Osteoblast (primary cell): ENCODE measurements around the gene UBASH3A. TPM values are rescaled to one million over a fixed set of nuclear protein-coding genes. Genes with fewer than 3 reads are reported as not detected.

Source experiments
- DNase-seq: peaks from one replicate; pipeline ENCODE4 v3.0.0; 2011; ENCODE audit warnings: low spot score, mixed read lengths; ENCODE audit not compliant: insufficient read length; ENCODE audit errors: missing footprints
- H2AFZ ChIP-seq: 2 replicates; pipeline ENCODE4 v1.6.0; 2011; ENCODE audit warnings: mild to moderate bottlenecking, low read length
- H3K27ac ChIP-seq: 2 replicates; pipeline ENCODE4 v1.5.1; 2011; ENCODE audit warnings: mild to moderate bottlenecking, low read depth, low read length, moderate library complexity
- H3K27me3 ChIP-seq: 2 replicates; pipeline ENCODE4 v1.6.0; 2012; ENCODE audit warnings: mild to moderate bottlenecking, control low read depth, inconsistent platforms, low read length, moderate library complexity; ENCODE audit not compliant: insufficient read depth
- H3K36me3 ChIP-seq: 2 replicates; pipeline ENCODE4 v1.5.1; 2011; ENCODE audit warnings: mild to moderate bottlenecking, low read length, control low read depth, moderate library complexity; ENCODE audit not compliant: insufficient read depth
- H3K4me1 ChIP-seq: 2 replicates; pipeline ENCODE4 v1.5.1; 2011; ENCODE audit warnings: mild to moderate bottlenecking, low read length, control low read depth, moderate library complexity; ENCODE audit not compliant: insufficient read depth
- H3K4me2 ChIP-seq: 2 replicates; pipeline ENCODE4 v1.6.0; 2011; ENCODE audit warnings: mild to moderate bottlenecking, low read length; ENCODE audit not compliant: insufficient read depth
- H3K4me3 ChIP-seq: fragments of 200-600 bp; sonication (generic); 3 replicates; pipeline ENCODE4 v1.5.1; 2012; ENCODE audit warnings: mild to moderate bottlenecking, low read length, inconsistent platforms; ENCODE audit not compliant: insufficient read depth
- H3K79me2 ChIP-seq: 2 replicates; pipeline ENCODE4 v1.6.0; 2012; ENCODE audit warnings: mild to moderate bottlenecking, low read length, control low read depth, inconsistent platforms; ENCODE audit not compliant: insufficient read depth
- H3K9me3 ChIP-seq: 2 replicates; pipeline ENCODE4 v1.5.1; 2011; ENCODE audit warnings: low read depth, low read length, control low read depth
- H4K20me1 ChIP-seq: 2 replicates; pipeline ENCODE4 v1.6.0; 2012; ENCODE audit warnings: mild to moderate bottlenecking, low read length, control low read depth; ENCODE audit not compliant: insufficient read depth
- CTCF ChIP-seq: IDR thresholded peaks from 2 replicates; pipeline ENCODE4 v1.5.1; 2011; ENCODE audit warnings: mild to moderate bottlenecking, low read depth, low read length, moderate library complexity; ENCODE audit errors: extremely low read depth
- total RNA-seq: library from RNA; depleted of rRNA; stranded (reverse); fragments of >200 nt; gene quantifications from 2 replicates; pipeline ENCODE4 v1.2.3, GENCODE V29; 2012

Gene UBASH3A
- total RNA-seq, 1 donor: not detected

GRCh38 chr21:42417533-42417932 is 13.8 kb downstream of the UBASH3A start:
- Histone ChIP-seq H3K36me3 (no peaks in the 10 kb centered on the region), H3K9me3 (no peaks in the 10 kb centered on the region), H3K4me1 (no peaks in the 10 kb centered on the region), H3K27me3 (peaks cover 6% of the 10 kb centered on the region), H3K4me2 (no peak overlapping the region), H3K4me3 (no peak overlapping the region), H3K79me2 (no peaks in the 10 kb centered on the region), H2AFZ (no peak overlapping the region), H3K27ac (no peak overlapping the region), H4K20me1 (no peaks in the 10 kb centered on the region)
- TF ChIP-seq CTCF: no peak
- DNase-seq: no peak

GRCh38 chr21:42418886-42419285 is 15.2 kb downstream of the UBASH3A start:
- Histone ChIP-seq H2AFZ (no peak overlapping the region), H3K4me2 (no peak overlapping the region), H3K27ac (no peak overlapping the region), H3K36me3 (no peaks in the 10 kb centered on the region), H3K9me3 (no peaks in the 10 kb centered on the region), H4K20me1 (no peaks in the 10 kb centered on the region), H3K27me3 (peaks cover 6% of the 10 kb centered on the region), H3K4me3 (no peak overlapping the region), H3K4me1 (no peaks in the 10 kb centered on the region), H3K79me2 (no peaks in the 10 kb centered on the region)
- DNase-seq: no peak
- no peak for TF ChIP-seq CTCF

GRCh38 chr21:42419845-42420244 is 16.1 kb downstream of the UBASH3A start:
- H3K4me2 ChIP-seq: no peak overlapping the region
- H4K20me1 ChIP-seq: no peaks in the 10 kb centered on the region
- no peaks in the 10 kb centered on the region for H3K36me3 ChIP-seq
- H2AFZ ChIP-seq: no peak overlapping the region
- no peak for DNase-seq
- H3K27me3 ChIP-seq: peaks cover 7% of the 10 kb centered on the region
- no peaks in the 10 kb centered on the region for H3K79me2 ChIP-seq
- H3K4me1 ChIP-seq: no peaks in the 10 kb centered on the region
- TF ChIP-seq CTCF: no peak
- H3K9me3 ChIP-seq: no peaks in the 10 kb centered on the region
- H3K27ac ChIP-seq: no peak overlapping the region
- H3K4me3 ChIP-seq: no peak overlapping the region

- Histone ChIP-seq H3K4me3 (no peak overlapping the region), H3K4me1 (no peaks in the 10 kb centered on the region)
Observed at GRCh38 chr21:42421018-42421793, 17.5 kb downstream of the UBASH3A start.

More at GRCh38 chr21:42421018-42421793, 17.5 kb downstream of the UBASH3A start:
- H3K9me3 ChIP-seq: no peaks in the 10 kb centered on the region
- peaks cover 8% of the 10 kb centered on the region for H3K27me3 ChIP-seq
- H3K79me2 ChIP-seq: no peaks in the 10 kb centered on the region
- H3K36me3 ChIP-seq: no peaks in the 10 kb centered on the region
- H2AFZ ChIP-seq: no peak overlapping the region
- no peak overlapping the region for H3K27ac ChIP-seq
- no peak for DNase-seq
- H3K4me2 ChIP-seq: no peak overlapping the region
- H4K20me1 ChIP-seq: no peaks in the 10 kb centered on the region
- no peak for TF ChIP-seq CTCF
